Peyer's patch (tissue), 4 donors: Measurements from ENCODE around the gene RFX1.

ENCODE experiments used
- CTCF ChIP-seq, 6 experiments: fragments of 450-650 bp in 4 of 6; fragments of 200-600 bp in 2 of 6; sonication (generic) in 1 of 6; IDR thresholded peaks; one replicate each; pipeline ENCODE4 v1.5.1; 2017 to 2019; ENCODE audit warnings: antibody characterized with exemption in 6 of 6, mild to moderate bottlenecking in 3 of 6, moderate library complexity in 1 of 6
- POLR2A ChIP-seq, 2 donors: fragments of 450-650 bp; IDR thresholded peaks; one replicate each; pipeline ENCODE4 v1.5.1; 2017; ENCODE audit warnings: antibody characterized with exemption in 2 of 2, mild to moderate bottlenecking in 2 of 2, moderate library complexity in 2 of 2

GRCh38 chr19:13968999-13969398 lies 37.1 kb downstream of the RFX1 start:
- TF ChIP-seq POLR2A (IDR thresholded peaks at IDR 0.05) = no peak
- TF ChIP-seq CTCF (IDR thresholded peaks at IDR 0.05) = no peak
